Colonic mucosa (tissue), 4 donors: ENCODE results near the gene PGRMC2. TPM values are rescaled to one million over a fixed set of nuclear protein-coding genes. Genes with fewer than 3 reads are reported as not detected.

Experiments
- DNase-seq: peaks from one replicate; pipeline ENCODE4 v3.0.0-alpha.2; 2020
- H3K27ac ChIP-seq: fragments of 200-600 bp; one replicate; pipeline ENCODE4 v1.8.0; 2021
- H3K27me3 ChIP-seq: fragments of 200-600 bp; one replicate; pipeline ENCODE4 v1.8.0; 2021
- H3K36me3 ChIP-seq: fragments of 200-600 bp; one replicate; pipeline ENCODE4 v1.8.0; 2021
- H3K4me1 ChIP-seq: fragments of 200-600 bp; one replicate; pipeline ENCODE4 v1.8.0; 2021; ENCODE audit warnings: mild to moderate bottlenecking
- H3K4me3 ChIP-seq: fragments of 200-600 bp; one replicate; pipeline ENCODE4 v1.8.0; 2021
- H3K9ac ChIP-seq, 2 donors: one replicate each; pipeline ENCODE4 v1.7.0; 2013; ENCODE audit warnings: control low read depth in 2 of 2, low read depth in 2 of 2, low read length in 2 of 2
- H3K9me3 ChIP-seq: fragments of 200-600 bp; one replicate; pipeline ENCODE4 v1.8.0; 2021
- intact Hi-C: fragments of 100-400 bp; cut with DNase I; formaldehyde crosslinking; loops from one replicate; pipeline ENCODE4 v1.14.1; 2022
- total RNA-seq, 2 donors: library from RNA; stranded (reverse); fragmentation: NEBNext Ultra II Directional in 1 of 2; extraction: Animal tissue kit (Norgen Biotek cat#: 25700) in 1 of 2; gene quantifications; one replicate each; pipeline ENCODE4 v1.2.1, GENCODE V29; 2021
- TF ChIP-seq, protein P1 (sequence below): fragments of 200-600 bp; IDR thresholded peaks from one replicate; pipeline ENCODE4 v1.8.0; 2022; ENCODE audit warnings: antibody characterized with exemption, mild to moderate bottlenecking
- donor health status: healthy.
- donor health status: DM: no; HTN: no; CAD: no.
- donor health status: DM: no; HTN: no; CAD: no.

The PGRMC2 gene
- total RNA-seq, 2 donors from 2014 or later: 76.3 to 116 TPM

- H3K4me1 ChIP-seq: no peaks in the 10 kb centered on the region
- DNase-seq: no peak
- H3K9ac ChIP-seq: no peak overlapping the region
- H3K27ac ChIP-seq: no peak overlapping the region
- no peaks in the 10 kb centered on the region for H3K27me3 ChIP-seq
- H3K9me3 ChIP-seq: no peaks in the 10 kb centered on the region
- TF ChIP-seq, protein P1, sequence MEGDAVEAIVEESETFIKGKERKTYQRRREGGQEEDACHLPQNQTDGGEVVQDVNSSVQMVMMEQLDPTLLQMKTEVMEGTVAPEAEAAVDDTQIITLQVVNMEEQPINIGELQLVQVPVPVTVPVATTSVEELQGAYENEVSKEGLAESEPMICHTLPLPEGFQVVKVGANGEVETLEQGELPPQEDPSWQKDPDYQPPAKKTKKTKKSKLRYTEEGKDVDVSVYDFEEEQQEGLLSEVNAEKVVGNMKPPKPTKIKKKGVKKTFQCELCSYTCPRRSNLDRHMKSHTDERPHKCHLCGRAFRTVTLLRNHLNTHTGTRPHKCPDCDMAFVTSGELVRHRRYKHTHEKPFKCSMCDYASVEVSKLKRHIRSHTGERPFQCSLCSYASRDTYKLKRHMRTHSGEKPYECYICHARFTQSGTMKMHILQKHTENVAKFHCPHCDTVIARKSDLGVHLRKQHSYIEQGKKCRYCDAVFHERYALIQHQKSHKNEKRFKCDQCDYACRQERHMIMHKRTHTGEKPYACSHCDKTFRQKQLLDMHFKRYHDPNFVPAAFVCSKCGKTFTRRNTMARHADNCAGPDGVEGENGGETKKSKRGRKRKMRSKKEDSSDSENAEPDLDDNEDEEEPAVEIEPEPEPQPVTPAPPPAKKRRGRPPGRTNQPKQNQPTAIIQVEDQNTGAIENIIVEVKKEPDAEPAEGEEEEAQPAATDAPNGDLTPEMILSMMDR: no peak
- no peak overlapping the region for H3K4me3 ChIP-seq
- no peaks in the 10 kb centered on the region for H3K36me3 ChIP-seq
- intact Hi-C loops: loop anchor here (10.0 kb wide), 2 partner anchors 88 to 102 kb away; no protein-coding TSS in a partner anchor
Observed at GRCh38 chr4:128282516-128282915, 5.1 kb downstream of the PGRMC2 start.

DNA sequence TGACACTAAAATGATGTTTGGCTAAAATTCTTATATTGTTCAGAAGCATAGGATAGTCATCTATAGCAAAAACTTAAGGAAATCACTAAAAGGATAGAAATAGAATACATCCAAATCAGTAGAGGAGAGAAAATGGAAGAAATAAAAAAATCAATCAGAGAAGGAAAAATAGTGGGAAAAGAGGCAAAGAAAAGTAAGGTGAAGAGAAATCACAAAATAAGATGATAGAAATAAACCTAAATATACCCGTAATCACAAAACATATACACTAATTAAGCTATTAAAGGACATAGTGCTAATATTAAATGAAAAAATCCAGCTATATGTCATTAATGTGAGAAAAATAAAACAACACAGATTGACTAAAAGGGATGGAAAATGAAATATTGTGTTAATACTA is 6.3 kb downstream of the PGRMC2 start:
- Histone ChIP-seq H3K27ac (no peak overlapping the region), H3K9me3 (no peaks in the 10 kb centered on the region), H3K4me3 (no peak overlapping the region), H3K4me1 (no peaks in the 10 kb centered on the region), H3K36me3 (no peaks in the 10 kb centered on the region), H3K9ac (no peak overlapping the region), H3K27me3 (no peaks in the 10 kb centered on the region)
- DNase-seq: no peak
- TF ChIP-seq, protein P1: no peak
- intact Hi-C loops: loop anchor here (10.0 kb wide), 2 partner anchors 87 to 103 kb away; no protein-coding TSS in a partner anchor

DNA sequence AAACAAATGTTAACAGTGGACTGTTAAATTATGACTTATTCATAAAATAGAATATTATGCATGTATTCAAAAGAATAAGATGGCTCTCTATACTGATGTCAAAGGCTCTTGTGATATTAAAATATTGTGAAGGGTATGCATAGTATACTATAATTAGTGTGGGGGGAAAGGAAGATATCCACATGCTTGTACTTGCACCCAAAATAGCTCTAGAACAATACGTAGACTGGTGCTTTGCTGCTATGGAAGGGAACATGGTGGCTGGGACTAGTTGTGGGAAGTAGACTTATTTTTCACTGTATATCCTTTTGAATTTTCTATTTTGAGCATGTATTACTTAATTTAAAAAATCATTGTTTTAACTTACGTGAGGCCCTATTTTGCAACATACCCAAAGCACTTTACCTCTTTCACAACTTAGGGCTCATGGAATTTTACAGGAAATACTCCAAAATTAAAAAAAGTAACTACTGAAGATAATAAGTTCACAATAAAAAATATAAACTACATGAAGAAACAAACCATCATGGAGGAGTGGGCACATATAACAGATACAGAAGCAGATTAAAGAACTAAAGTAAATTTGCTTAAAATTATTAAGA is 7.9 kb downstream of the PGRMC2 start:
- H3K36me3 ChIP-seq: no peaks in the 10 kb centered on the region
- DNase-seq: no peak
- no peaks in the 10 kb centered on the region for H3K9me3 ChIP-seq
- no peak overlapping the region for H3K27ac ChIP-seq
- intact Hi-C loops: loop anchor here (10.0 kb wide), 2 partner anchors 85 to 105 kb away; no protein-coding TSS in a partner anchor
- no peaks in the 10 kb centered on the region for H3K4me1 ChIP-seq
- no peak overlapping the region for H3K9ac ChIP-seq
- no peak overlapping the region for H3K4me3 ChIP-seq
- H3K27me3 ChIP-seq: no peaks in the 10 kb centered on the region
- TF ChIP-seq, protein P1: no peak

- TF ChIP-seq, protein P1: no peak
Observed at GRCh38 chr4:128277856-128278255, 9.8 kb downstream of the PGRMC2 start.

DNA sequence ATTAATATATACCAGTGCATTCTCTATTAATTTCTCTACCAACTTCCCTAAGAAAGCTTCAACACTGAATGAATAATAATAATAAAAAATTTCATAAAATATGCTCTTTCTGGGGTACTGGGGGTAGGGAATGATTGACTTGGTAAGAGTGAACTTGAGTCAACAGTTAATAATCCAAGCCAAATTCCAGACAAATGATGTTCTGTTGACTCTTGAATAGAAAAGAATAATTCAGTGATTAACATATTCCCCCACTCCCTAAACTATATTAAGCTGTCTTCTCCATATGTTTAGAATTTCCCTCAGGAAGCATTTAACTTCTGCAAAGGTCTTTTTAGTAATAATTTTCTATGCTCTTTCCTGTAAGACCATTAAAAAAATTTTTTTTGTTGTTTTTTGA is 12.3 kb downstream of the PGRMC2 start:
- TF ChIP-seq, protein P1: no peak
- Histone ChIP-seq H3K4me1 (no peaks in the 10 kb centered on the region), H3K27me3 (no peaks in the 10 kb centered on the region), H3K36me3 (peaks cover 8% of the 10 kb centered on the region), H3K9me3 (no peaks in the 10 kb centered on the region), H3K4me3 (no peak overlapping the region), H3K27ac (no peak overlapping the region), H3K9ac (no peak overlapping the region)
- no peak for DNase-seq
- intact Hi-C loops: no loop called here

More at GRCh38 chr4:128277856-128278255, 9.8 kb downstream of the PGRMC2 start:
- intact Hi-C loops: no loop called here
- H3K9me3 ChIP-seq: no peaks in the 10 kb centered on the region
- no peak overlapping the region for H3K9ac ChIP-seq
- H3K36me3 ChIP-seq: no peaks in the 10 kb centered on the region
- no peaks in the 10 kb centered on the region for H3K27me3 ChIP-seq
- no peak for DNase-seq
- no peak overlapping the region for H3K4me3 ChIP-seq
- no peaks in the 10 kb centered on the region for H3K4me1 ChIP-seq
- H3K27ac ChIP-seq: no peak overlapping the region
